ENCODE measurements around the gene ADNP. TPM values are rescaled to one million over a fixed set of nuclear protein-coding genes. Genes with fewer than 3 reads are reported as not detected.

The ADNP gene
- total RNA-seq, 2 experiments from 2014 or later = 73.0 to 80.7 TPM

GRCh38 chr20:50953821-50954220, 22.6 kb upstream of the ADNP start:
- Mint-ChIP-seq H3K27ac (no peak overlapping the region), H3K27me3 (no peaks in the 10 kb centered on the region), H3K4me1 (peaks cover 34% of the 10 kb centered on the region), H3K4me3 (no peak overlapping the region), H3K9me3 (no peaks in the 10 kb centered on the region), H3K36me3 (peaks cover 17% of the 10 kb centered on the region)
- no peak for DNase-seq

GRCh38 chr20:50953196-50953595, 22.0 kb upstream of the ADNP start:
- H3K9me3 Mint-ChIP-seq = no peaks in the 10 kb centered on the region
- H3K4me1 Mint-ChIP-seq = peaks cover 34% of the 10 kb centered on the region
- peaks cover 18% of the 10 kb centered on the region for H3K36me3 Mint-ChIP-seq
- DNase-seq = no peak
- no peaks in the 10 kb centered on the region for H3K27me3 Mint-ChIP-seq
- no peak overlapping the region for H3K4me3 Mint-ChIP-seq
- no peak overlapping the region for H3K27ac Mint-ChIP-seq

- no peaks in the 10 kb centered on the region for H3K27me3 Mint-ChIP-seq
- peaks cover 7% of the 10 kb centered on the region for H3K4me1 Mint-ChIP-seq
- no peaks in the 10 kb centered on the region for H3K9me3 Mint-ChIP-seq
- H3K4me3 Mint-ChIP-seq = no peak overlapping the region
- peaks cover 17% of the 10 kb centered on the region for H3K36me3 Mint-ChIP-seq
- no peak for DNase-seq
- H3K27ac Mint-ChIP-seq = no peak overlapping the region
Observed at GRCh38 chr20:50948132-50948785, 17.0 kb upstream of the ADNP start.

GRCh38 chr20:50943069-50943468, 11.8 kb upstream of the ADNP start:
- peaks cover 19% of the 10 kb centered on the region for H3K36me3 Mint-ChIP-seq
- no peaks in the 10 kb centered on the region for H3K27me3 Mint-ChIP-seq
- no peaks in the 10 kb centered on the region for H3K4me1 Mint-ChIP-seq
- no peaks in the 10 kb centered on the region for H3K9me3 Mint-ChIP-seq
- H3K4me3 Mint-ChIP-seq = no peak overlapping the region
- H3K27ac Mint-ChIP-seq = no peak overlapping the region
- no peak for DNase-seq

- H3K36me3 Mint-ChIP-seq = peaks cover 35% of the 10 kb centered on the region
- H3K9me3 Mint-ChIP-seq = no peaks in the 10 kb centered on the region
- H3K27ac Mint-ChIP-seq = no peak overlapping the region
- no peaks in the 10 kb centered on the region for H3K27me3 Mint-ChIP-seq
- DNase-seq = no peak
- H3K4me1 Mint-ChIP-seq = peaks cover 22% of the 10 kb centered on the region
- no peak overlapping the region for H3K4me3 Mint-ChIP-seq
Observed at GRCh38 chr20:50933589-50933988, 2.4 kb upstream of the ADNP start.

GRCh38 chr20:50932691-50933280, 1.5 kb upstream of the ADNP start:
- Mint-ChIP-seq H3K9me3 (no peaks in the 10 kb centered on the region), H3K4me3 (peak overlapping the region; percentile 25), H3K36me3 (peaks cover 39% of the 10 kb centered on the region)

GRCh38 chr20:50932016-50932485, 814 bp upstream of the ADNP start:
- Mint-ChIP-seq H3K4me1 (peaks cover 35% of the 10 kb centered on the region), H3K36me3 (peaks cover 46% of the 10 kb centered on the region), H3K9me3 (no peaks in the 10 kb centered on the region)

More at GRCh38 chr20:50932691-50933280, 1.5 kb upstream of the ADNP start:
- DNase-seq = no peak
- no peaks in the 10 kb centered on the region for H3K27me3 Mint-ChIP-seq
- H3K4me1 Mint-ChIP-seq = peaks cover 28% of the 10 kb centered on the region
- H3K27ac Mint-ChIP-seq = peak overlapping the region; percentile 96

GRCh38 chr20:50930976-50931305, 296 bp downstream of the ADNP start:
- peak overlapping the region; percentile 85 for H3K4me3 Mint-ChIP-seq
- peaks cover 41% of the 10 kb centered on the region for H3K4me1 Mint-ChIP-seq
- peaks cover 49% of the 10 kb centered on the region for H3K36me3 Mint-ChIP-seq
- no peaks in the 10 kb centered on the region for H3K27me3 Mint-ChIP-seq
- H3K9me3 Mint-ChIP-seq = no peaks in the 10 kb centered on the region
- DNase-seq = no peak
- H3K27ac Mint-ChIP-seq = peak overlapping the region; percentile 95

More at GRCh38 chr20:50932016-50932485, 814 bp upstream of the ADNP start:
- H3K27ac Mint-ChIP-seq = peak overlapping the region; percentile 96
- H3K27me3 Mint-ChIP-seq = no peaks in the 10 kb centered on the region
- peak overlapping the region; percentile 80 for H3K4me3 Mint-ChIP-seq
- DNase-seq = no peak

GRCh38 chr20:50930139-50930975, 880 bp downstream of the ADNP start:
- Mint-ChIP-seq H3K27me3 (no peaks in the 10 kb centered on the region), H3K4me3 (peak overlapping the region; percentile 87), H3K4me1 (peaks cover 45% of the 10 kb centered on the region), H3K36me3 (peaks cover 55% of the 10 kb centered on the region), H3K27ac (peak overlapping the region; percentile 92), H3K9me3 (no peaks in the 10 kb centered on the region)
- DNase-seq = peak; percentile 42

- H3K9me3 Mint-ChIP-seq = no peaks in the 10 kb centered on the region
Observed at GRCh38 chr20:50929299-50930138, 1.7 kb downstream of the ADNP start.

GRCh38 chr20:50928469-50928868, 2.8 kb downstream of the ADNP start:
- DNase-seq = no peak
- peak overlapping the region; percentile 38 for H3K27ac Mint-ChIP-seq
- peak overlapping the region; percentile 87 for H3K4me3 Mint-ChIP-seq
- peaks cover 57% of the 10 kb centered on the region for H3K4me1 Mint-ChIP-seq
- H3K9me3 Mint-ChIP-seq = no peaks in the 10 kb centered on the region
- no peaks in the 10 kb centered on the region for H3K27me3 Mint-ChIP-seq
- peaks cover 65% of the 10 kb centered on the region for H3K36me3 Mint-ChIP-seq

More at GRCh38 chr20:50929299-50930138, 1.7 kb downstream of the ADNP start:
- Mint-ChIP-seq H3K27me3 (no peaks in the 10 kb centered on the region), H3K36me3 (peaks cover 61% of the 10 kb centered on the region), H3K27ac (peak overlapping the region; percentile 88), H3K4me1 (peaks cover 52% of the 10 kb centered on the region), H3K4me3 (peak overlapping the region; percentile 87)
- peak; percentile 92 for DNase-seq

- Mint-ChIP-seq H3K4me1 (peaks cover 60% of the 10 kb centered on the region), H3K36me3 (peaks cover 58% of the 10 kb centered on the region), H3K4me3 (no peak overlapping the region), H3K9me3 (no peaks in the 10 kb centered on the region), H3K27ac (no peak overlapping the region), H3K27me3 (no peaks in the 10 kb centered on the region)
- DNase-seq = no peak
Observed at GRCh38 chr20:50926530-50926929, 4.7 kb downstream of the ADNP start.

GRCh38 chr20:50924261-50924920, 6.8 kb downstream of the ADNP start:
- Mint-ChIP-seq H3K27me3 (no peaks in the 10 kb centered on the region), H3K9me3 (no peaks in the 10 kb centered on the region), H3K36me3 (peaks cover 56% of the 10 kb centered on the region), H3K4me3 (no peak overlapping the region), H3K27ac (peak overlapping the region; percentile 16), H3K4me1 (peaks cover 69% of the 10 kb centered on the region)
- no peak for DNase-seq

GRCh38 chr20:50921803-50922501, 9.3 kb downstream of the ADNP start:
- Mint-ChIP-seq H3K4me3 (no peak overlapping the region), H3K36me3 (peaks cover 54% of the 10 kb centered on the region), H3K27ac (peak overlapping the region; percentile 54), H3K27me3 (no peaks in the 10 kb centered on the region), H3K4me1 (peaks cover 68% of the 10 kb centered on the region), H3K9me3 (no peaks in the 10 kb centered on the region)
- DNase-seq = no peak

All from activated naive CD8-positive, alpha-beta T cell treated with anti-CD3 and anti-CD28 coated beads for 36 hours (primary cell).